GM23338 (cell line): ENCODE data around the gene PHC2. TPM values are rescaled to one million over a fixed set of nuclear protein-coding genes. Genes with fewer than 3 reads are reported as not detected.

Experiments used
- ATAC-seq: fragments of 200-7000 bp; cut with Tn5 transposase; 3 replicates; pipeline ENCODE4 v1.9.1; 2020
- DNase-seq: peaks from one replicate; pipeline ENCODE4 v3.0.0-alpha.2; 2015; ENCODE audit warnings: low spot score
- H2AFZ ChIP-seq: fragments of 200-600 bp; sonication (generic); 2 replicates; pipeline ENCODE4 v1.8.0; 2016; ENCODE audit warnings: antibody characterized with exemption, mild to moderate bottlenecking, moderate library complexity
- H3F3A ChIP-seq: fragments of 200-600 bp; sonication (generic); replicated peaks from 2 replicates; pipeline ENCODE4 v1.8.0; 2017; ENCODE audit warnings: antibody characterized with exemption, mixed run types, low read depth
- H3K27ac ChIP-seq: fragments of 200-600 bp; sonication (generic); 2 replicates; pipeline ENCODE4 v1.6.1; 2016; ENCODE audit warnings: low read depth
- H3K27me3 ChIP-seq: fragments of 200-600 bp; sonication (generic); 2 replicates; pipeline ENCODE4 v1.8.0; 2016; ENCODE audit warnings: mild to moderate bottlenecking, mixed run types, moderate library complexity; ENCODE audit not compliant: insufficient read depth
- H3K36me3 ChIP-seq: fragments of 200-600 bp; sonication (generic); 2 replicates; pipeline ENCODE4 v1.8.0; 2016; ENCODE audit warnings: mild to moderate bottlenecking; ENCODE audit not compliant: insufficient read depth
- H3K4me1 ChIP-seq: fragments of 200-600 bp; sonication (generic); 2 replicates; pipeline ENCODE4 v1.8.0; 2016; ENCODE audit warnings: mild to moderate bottlenecking, moderate library complexity; ENCODE audit not compliant: insufficient read depth
- H3K4me2 ChIP-seq: fragments of 200-600 bp; sonication (generic); 2 replicates; pipeline ENCODE4 v1.7.1; 2017; ENCODE audit warnings: mixed run types
- H3K4me3 ChIP-seq: fragments of 200-600 bp; sonication (generic); 2 replicates; pipeline ENCODE4 v1.6.1; 2016; ENCODE audit warnings: mixed run types
- H3K79me2 ChIP-seq: fragments of 200-600 bp; sonication (generic); replicated peaks from 2 replicates; pipeline ENCODE4 v1.8.0; 2017; ENCODE audit warnings: mild to moderate bottlenecking; ENCODE audit not compliant: insufficient read depth
- H3K9me2 ChIP-seq: fragments of 200-600 bp; sonication (generic); 2 replicates; pipeline ENCODE4 v1.8.0; 2017; ENCODE audit not compliant: insufficient read depth
- H4K20me1 ChIP-seq: fragments of 200-600 bp; sonication (generic); replicated peaks from 2 replicates; pipeline ENCODE4 v1.8.0; 2017; ENCODE audit warnings: mild to moderate bottlenecking; ENCODE audit not compliant: insufficient read depth
- H3K27ac Mint-ChIP-seq: 2 replicates; pipeline ENCODE4 v1.8.0; 2020; ENCODE audit warnings: inconsistent platforms, mild to moderate bottlenecking, moderate library complexity, mixed read lengths
- H3K27me3 Mint-ChIP-seq: 3 replicates; pipeline ENCODE4 v1.8.0; 2022; ENCODE audit warnings: low read depth, mild to moderate bottlenecking, moderate library complexity, mixed read lengths, inconsistent platforms; ENCODE audit not compliant: insufficient read depth, poor library complexity
- H3K36me3 Mint-ChIP-seq: 3 replicates; pipeline ENCODE4 v1.8.0; 2021; ENCODE audit warnings: low read depth, mild to moderate bottlenecking, inconsistent platforms, moderate library complexity, mixed read lengths
- H3K4me1 Mint-ChIP-seq: 3 replicates; pipeline ENCODE4 v1.8.0; 2020; ENCODE audit warnings: mild to moderate bottlenecking, inconsistent platforms, mixed read lengths
- H3K4me3 Mint-ChIP-seq: 3 replicates; pipeline ENCODE4 v1.8.0; 2021; ENCODE audit warnings: moderate library complexity, mild to moderate bottlenecking, inconsistent platforms, mixed read lengths
- H3K9me3 Mint-ChIP-seq: 3 replicates; pipeline ENCODE4 v1.8.0; 2020; ENCODE audit warnings: moderate library complexity, mild to moderate bottlenecking, inconsistent platforms, mixed read lengths
- CREB1 ChIP-seq: fragments of 250-450 bp; sonication (Bioruptor Pico); IDR thresholded peaks from 2 replicates; pipeline ENCODE4 v1.5.0; 2020; ENCODE audit warnings: low read depth, mild to moderate bottlenecking, moderate library complexity
- EZH2 ChIP-seq: fragments of 200-600 bp; sonication (generic); IDR thresholded peaks from one replicate; pipeline ENCODE4 v1.8.0; 2017; ENCODE audit warnings: antibody characterized with exemption, mild to moderate bottlenecking, low read depth; ENCODE audit not compliant: unreplicated experiment
- EZH2phosphoT487 ChIP-seq: fragments of 200-600 bp; sonication (generic); IDR thresholded peaks from one replicate; pipeline ENCODE4 v1.8.1; 2018; ENCODE audit warnings: antibody characterized with exemption; ENCODE audit not compliant: unreplicated experiment
- JUNB ChIP-seq: IDR thresholded peaks from one replicate; pipeline ENCODE4 v1.6.1; 2016; ENCODE audit warnings: antibody characterized with exemption; ENCODE audit not compliant: unreplicated experiment
- NANOG ChIP-seq: IDR thresholded peaks from 2 replicates; pipeline ENCODE4 v1.6.1; 2016; ENCODE audit warnings: antibody characterized with exemption, borderline replicate concordance
- POLR2AphosphoS5 ChIP-seq: IDR thresholded peaks from 2 replicates; pipeline ENCODE4 v1.6.1; 2016; ENCODE audit warnings: antibody characterized with exemption, low read depth
- STAT1 ChIP-seq: IDR thresholded peaks from one replicate; pipeline ENCODE4 v1.6.1; 2016; ENCODE audit warnings: antibody characterized with exemption; ENCODE audit not compliant: unreplicated experiment
- ZNF114 ChIP-seq: fragments of 250-450 bp; sonication (Bioruptor Pico); IDR thresholded peaks from 2 replicates; pipeline ENCODE4 v1.5.0; 2020; ENCODE audit warnings: mild to moderate bottlenecking, moderate library complexity
- ZNF331 ChIP-seq: fragments of 250-450 bp; sonication (Bioruptor Pico); IDR thresholded peaks from 2 replicates; pipeline ENCODE4 v1.5.0; 2020; ENCODE audit warnings: low read depth, mild to moderate bottlenecking, moderate library complexity
- ZNF462 ChIP-seq: fragments of 250-450 bp; sonication (Bioruptor Pico); IDR thresholded peaks from 2 replicates; pipeline ENCODE4 v1.5.0; 2020; ENCODE audit warnings: mild to moderate bottlenecking, moderate library complexity
- polyA plus RNA-seq: library from polyadenylated mRNA; unstranded; fragments of >200 nt; fragmentation: Nextera tagmentation; extraction: Ambion mirVana; gene quantifications from 2 replicates; pipeline ENCODE4 v1.2.1, GENCODE V29; 2016
- total RNA-seq: library from RNA; depleted of rRNA; stranded (reverse); fragments of >200 nt; shearing (Covaris generic); gene quantifications from 2 replicates; pipeline ENCODE4 v1.2.3, GENCODE V29; 2014
- TF ChIP-seq, protein P1 (sequence below): IDR thresholded peaks from one replicate; pipeline ENCODE4 v1.6.1; 2018; ENCODE audit warnings: antibody characterized with exemption; ENCODE audit not compliant: unreplicated experiment

PHC2 gene
- total and polyA plus RNA-seq, 2 experiments from 2014 or later, result 1.7 to 7.3 TPM

GRCh38 chr1:33397994-33398393, 32.9 kb downstream of the PHC2 start:
- Histone ChIP-seq H3K79me2 (no peaks in the 10 kb centered on the region), H2AFZ (no peak overlapping the region), H4K20me1 (no peaks in the 10 kb centered on the region; the same call in 1 of the 2 replicates), H3K36me3 (no peaks in the 10 kb centered on the region), H3F3A (no peaks in the 10 kb centered on the region), H3K9me2 (no peaks in the 10 kb centered on the region; the same call in 1 of the 2 replicates), H3K4me1 (0 out of 2 replicates have a peak, but pooled peaks cover 3% of the 10 kb centered on the region), H3K27ac (no peak overlapping the region), H3K4me3 (no peak overlapping the region), H3K27me3 (no peaks in the 10 kb centered on the region), H3K4me2 (no peak overlapping the region)
- DNase-seq, result no peak
- TF ChIP-seq ZNF114 (CRISPR knock-in tag), result no peak
- TF ChIP-seq NANOG, result no peak
- TF ChIP-seq CREB1 (CRISPR knock-in tag), result no peak
- no peak for TF ChIP-seq EZH2phosphoT487
- TF ChIP-seq ZNF331 (CRISPR knock-in tag), result no peak
- TF ChIP-seq, protein P1, sequence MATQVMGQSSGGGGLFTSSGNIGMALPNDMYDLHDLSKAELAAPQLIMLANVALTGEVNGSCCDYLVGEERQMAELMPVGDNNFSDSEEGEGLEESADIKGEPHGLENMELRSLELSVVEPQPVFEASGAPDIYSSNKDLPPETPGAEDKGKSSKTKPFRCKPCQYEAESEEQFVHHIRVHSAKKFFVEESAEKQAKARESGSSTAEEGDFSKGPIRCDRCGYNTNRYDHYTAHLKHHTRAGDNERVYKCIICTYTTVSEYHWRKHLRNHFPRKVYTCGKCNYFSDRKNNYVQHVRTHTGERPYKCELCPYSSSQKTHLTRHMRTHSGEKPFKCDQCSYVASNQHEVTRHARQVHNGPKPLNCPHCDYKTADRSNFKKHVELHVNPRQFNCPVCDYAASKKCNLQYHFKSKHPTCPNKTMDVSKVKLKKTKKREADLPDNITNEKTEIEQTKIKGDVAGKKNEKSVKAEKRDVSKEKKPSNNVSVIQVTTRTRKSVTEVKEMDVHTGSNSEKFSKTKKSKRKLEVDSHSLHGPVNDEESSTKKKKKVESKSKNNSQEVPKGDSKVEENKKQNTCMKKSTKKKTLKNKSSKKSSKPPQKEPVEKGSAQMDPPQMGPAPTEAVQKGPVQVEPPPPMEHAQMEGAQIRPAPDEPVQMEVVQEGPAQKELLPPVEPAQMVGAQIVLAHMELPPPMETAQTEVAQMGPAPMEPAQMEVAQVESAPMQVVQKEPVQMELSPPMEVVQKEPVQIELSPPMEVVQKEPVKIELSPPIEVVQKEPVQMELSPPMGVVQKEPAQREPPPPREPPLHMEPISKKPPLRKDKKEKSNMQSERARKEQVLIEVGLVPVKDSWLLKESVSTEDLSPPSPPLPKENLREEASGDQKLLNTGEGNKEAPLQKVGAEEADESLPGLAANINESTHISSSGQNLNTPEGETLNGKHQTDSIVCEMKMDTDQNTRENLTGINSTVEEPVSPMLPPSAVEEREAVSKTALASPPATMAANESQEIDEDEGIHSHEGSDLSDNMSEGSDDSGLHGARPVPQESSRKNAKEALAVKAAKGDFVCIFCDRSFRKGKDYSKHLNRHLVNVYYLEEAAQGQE, result no peak
- TF ChIP-seq EZH2, result no peak
- no peak for TF ChIP-seq JUNB
- TF ChIP-seq POLR2AphosphoS5, result no peak
- no peak for TF ChIP-seq STAT1
- no peak for TF ChIP-seq ZNF462 (CRISPR knock-in tag)
- peaks cover 7% of the 10 kb centered on the region; the same call in 1 of the 3 replicates for H3K4me1 Mint-ChIP-seq
- H3K4me3 Mint-ChIP-seq, result no peak overlapping the region
- no peaks in the 10 kb centered on the region; the same call in 1 of the 3 replicates for H3K9me3 Mint-ChIP-seq
- no peaks in the 10 kb centered on the region for H3K27me3 Mint-ChIP-seq
- H3K36me3 Mint-ChIP-seq, result no peaks in the 10 kb centered on the region
- ATAC-seq, result no peak
- no peak overlapping the region for H3K27ac Mint-ChIP-seq
